Keratinocyte (primary cell): ENCODE results near the gene LFNG.

Source experiments
- EZH2 ChIP-seq: IDR thresholded peaks from one replicate; pipeline ENCODE4 v1.6.1; 2012; ENCODE audit warnings: inconsistent platforms, mild to moderate bottlenecking, low read length, moderate library complexity
- TF ChIP-seq, protein P1 (sequence below), 3 experiments: IDR thresholded peaks in 1 of 3; conservative IDR thresholded peaks in 1 of 3; optimal IDR thresholded peaks in 1 of 3; 2 replicates in 2 of 3; 3 replicates in 1 of 3; pipeline versions ENCODE3 to v1.5.1; 2011; ENCODE audit warnings: low read length in 3 of 3, mild to moderate bottlenecking in 3 of 3, moderate library complexity in 2 of 3, control low read depth in 1 of 3, inconsistent platforms in 1 of 3; ENCODE audit not compliant: insufficient read depth in 2 of 3; ENCODE audit errors: extremely low read depth in 1 of 3

DNA sequence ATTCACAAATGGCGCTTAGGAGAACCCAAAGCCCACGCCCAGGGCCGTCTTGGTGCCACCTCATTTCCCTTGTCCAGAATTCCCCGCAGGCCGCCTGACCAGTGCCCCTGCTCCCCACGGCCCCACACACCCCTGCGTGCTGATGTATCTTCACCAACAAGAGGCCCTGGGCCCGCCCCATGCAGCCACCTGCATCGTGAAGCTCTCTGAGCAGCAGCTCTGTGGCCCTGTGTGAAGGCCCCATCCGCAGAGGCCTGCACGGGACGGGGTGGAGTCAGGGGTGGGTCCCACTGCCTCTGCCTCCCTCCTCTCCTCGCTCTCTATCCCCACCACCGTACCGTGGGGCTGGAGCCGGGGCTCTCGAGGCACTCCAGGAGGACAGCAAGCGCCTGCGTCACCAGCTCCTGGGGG lies 21.1 kb downstream of the LFNG start:
- TF ChIP-seq EZH2 = no peak
- TF ChIP-seq, protein P1, sequence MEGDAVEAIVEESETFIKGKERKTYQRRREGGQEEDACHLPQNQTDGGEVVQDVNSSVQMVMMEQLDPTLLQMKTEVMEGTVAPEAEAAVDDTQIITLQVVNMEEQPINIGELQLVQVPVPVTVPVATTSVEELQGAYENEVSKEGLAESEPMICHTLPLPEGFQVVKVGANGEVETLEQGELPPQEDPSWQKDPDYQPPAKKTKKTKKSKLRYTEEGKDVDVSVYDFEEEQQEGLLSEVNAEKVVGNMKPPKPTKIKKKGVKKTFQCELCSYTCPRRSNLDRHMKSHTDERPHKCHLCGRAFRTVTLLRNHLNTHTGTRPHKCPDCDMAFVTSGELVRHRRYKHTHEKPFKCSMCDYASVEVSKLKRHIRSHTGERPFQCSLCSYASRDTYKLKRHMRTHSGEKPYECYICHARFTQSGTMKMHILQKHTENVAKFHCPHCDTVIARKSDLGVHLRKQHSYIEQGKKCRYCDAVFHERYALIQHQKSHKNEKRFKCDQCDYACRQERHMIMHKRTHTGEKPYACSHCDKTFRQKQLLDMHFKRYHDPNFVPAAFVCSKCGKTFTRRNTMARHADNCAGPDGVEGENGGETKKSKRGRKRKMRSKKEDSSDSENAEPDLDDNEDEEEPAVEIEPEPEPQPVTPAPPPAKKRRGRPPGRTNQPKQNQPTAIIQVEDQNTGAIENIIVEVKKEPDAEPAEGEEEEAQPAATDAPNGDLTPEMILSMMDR (optimal IDR thresholded peaks at IDR 0.05 in 1 of 3, IDR thresholded peaks at IDR 0.05 in 1 of 3, conservative IDR thresholded peaks at IDR 0.05 in 1 of 3; ENCODE audit: extremely low read depth in 1 of 3, insufficient read depth in 2 of 3, low read length in 3 of 3) = no peak
